Measurements from ENCODE around the gene ETNK1.

- TF ChIP-seq CTCF (IDR thresholded peaks at IDR 0.05) (no peak), POLR2A (IDR thresholded peaks at IDR 0.05) (no peak)
These were observed 37.4 kb downstream of the ETNK1 start for GRCh38 chr12:22662356-22662755.
